Measurements from ENCODE around the gene C17orf67. TPM values are rescaled to one million over a fixed set of nuclear protein-coding genes. Genes with fewer than 3 reads are reported as not detected.

C17orf67 gene
- total RNA-seq, 1 experiment from 2014 or later: 2.9 TPM

DNA sequence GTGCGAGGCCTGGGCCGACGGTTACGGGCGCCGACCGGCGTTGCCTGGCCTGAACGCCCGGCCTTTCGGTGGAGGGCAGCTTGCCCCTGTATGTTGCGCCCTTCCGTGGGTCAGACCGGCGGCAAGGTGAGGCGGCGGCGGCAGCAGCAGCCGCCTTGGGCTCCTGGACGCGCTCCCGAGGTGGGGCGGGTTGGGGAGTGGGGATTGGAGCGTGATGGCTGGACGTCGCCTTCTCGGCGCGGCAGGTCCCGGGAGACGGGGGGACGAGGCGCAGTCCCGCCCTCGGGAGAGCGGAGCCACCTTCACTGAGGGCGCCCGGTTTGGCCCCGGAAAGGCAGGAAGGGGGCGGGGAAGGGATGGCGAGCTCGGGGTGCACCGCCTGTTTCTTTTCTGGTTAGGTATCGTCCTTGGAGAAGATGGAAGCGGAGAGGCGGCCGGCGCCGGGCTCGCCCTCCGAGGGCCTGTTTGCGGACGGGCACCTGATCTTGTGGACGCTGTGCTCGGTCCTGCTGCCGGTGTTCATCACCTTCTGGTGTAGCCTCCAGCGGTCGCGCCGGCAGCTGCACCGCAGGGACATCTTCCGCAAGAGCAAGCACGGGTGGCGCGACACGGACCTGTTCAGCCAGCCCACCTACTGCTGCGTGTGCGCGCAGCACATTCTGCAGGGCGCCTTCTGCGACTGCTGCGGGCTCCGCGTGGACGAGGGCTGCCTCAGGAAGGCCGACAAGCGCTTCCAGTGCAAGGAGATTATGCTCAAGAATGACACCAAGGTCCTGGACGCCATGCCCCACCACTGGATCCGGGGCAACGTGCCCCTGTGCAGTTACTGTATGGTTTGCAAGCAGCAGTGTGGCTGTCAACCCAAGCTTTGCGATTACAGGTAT, 902 bp upstream of the C17orf67 start:
- H3K9me3 Mint-ChIP-seq (ENCODE audit: unreplicated experiment): no peaks in the 10 kb centered on the region
- peaks cover 34% of the 10 kb centered on the region for H3K4me1 Mint-ChIP-seq (ENCODE audit: low read depth, unreplicated experiment)
- DNase-seq: peak; percentile 87
- peaks cover 6% of the 10 kb centered on the region for H3K4me1 ChIP-seq
- CTCF ChIA-PET: interaction anchor here (0.6 to 4.7 kb wide), 5 partner anchors 15 to 241 kb away, joined by 3 to 37 read pairs (median 3); partner anchors contain the start of gene NOG
- no TSS peak for BruUV-seq (replicated peaks)
- TF ChIP-seq, protein P1, sequence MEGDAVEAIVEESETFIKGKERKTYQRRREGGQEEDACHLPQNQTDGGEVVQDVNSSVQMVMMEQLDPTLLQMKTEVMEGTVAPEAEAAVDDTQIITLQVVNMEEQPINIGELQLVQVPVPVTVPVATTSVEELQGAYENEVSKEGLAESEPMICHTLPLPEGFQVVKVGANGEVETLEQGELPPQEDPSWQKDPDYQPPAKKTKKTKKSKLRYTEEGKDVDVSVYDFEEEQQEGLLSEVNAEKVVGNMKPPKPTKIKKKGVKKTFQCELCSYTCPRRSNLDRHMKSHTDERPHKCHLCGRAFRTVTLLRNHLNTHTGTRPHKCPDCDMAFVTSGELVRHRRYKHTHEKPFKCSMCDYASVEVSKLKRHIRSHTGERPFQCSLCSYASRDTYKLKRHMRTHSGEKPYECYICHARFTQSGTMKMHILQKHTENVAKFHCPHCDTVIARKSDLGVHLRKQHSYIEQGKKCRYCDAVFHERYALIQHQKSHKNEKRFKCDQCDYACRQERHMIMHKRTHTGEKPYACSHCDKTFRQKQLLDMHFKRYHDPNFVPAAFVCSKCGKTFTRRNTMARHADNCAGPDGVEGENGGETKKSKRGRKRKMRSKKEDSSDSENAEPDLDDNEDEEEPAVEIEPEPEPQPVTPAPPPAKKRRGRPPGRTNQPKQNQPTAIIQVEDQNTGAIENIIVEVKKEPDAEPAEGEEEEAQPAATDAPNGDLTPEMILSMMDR (IDR thresholded peaks at IDR 0.05; ENCODE audit: insufficient read depth in 1 of 2, low read depth in 1 of 2, low read length in 1 of 2, severe bottlenecking in 1 of 2, unreplicated experiment in 1 of 2): peak; percentile 41 to 47
- no peaks in the 10 kb centered on the region for H3K27me3 ChIP-seq (replicated peaks; ENCODE audit: control insufficient read depth, insufficient read depth, low read length)
- H3K27me3 Mint-ChIP-seq (ENCODE audit: insufficient read depth, unreplicated experiment): no peaks in the 10 kb centered on the region
- peaks cover 3% of the 10 kb centered on the region; the same call in 1 of the 2 replicates for H3K9me3 ChIP-seq
- peaks cover 25% of the 10 kb centered on the region for H3K36me3 Mint-ChIP-seq (ENCODE audit: insufficient read depth, unreplicated experiment)
- H3K36me3 ChIP-seq (ENCODE audit: control insufficient read depth, insufficient read depth, low read length): no peaks in the 10 kb centered on the region
- H3K4me3 Mint-ChIP-seq (ENCODE audit: unreplicated experiment): peak overlapping the region; percentile 84
- H3K27ac Mint-ChIP-seq (ENCODE audit: unreplicated experiment): peak overlapping the region; percentile 75
- POLR2A ChIA-PET: interaction anchor here (2.3 kb wide), 1 partner anchor 79 kb away, joined by 11 read pairs; the partner anchor contains the start of gene TRIM25
- intact Hi-C loops (cut with micrococcal nuclease; ENCODE audit: unreplicated experiment): loop anchor here (1.0 to 10.0 kb wide), 2 partner anchors 80 to 250 kb away; partner anchors contain the start of genes AKAP1 and TRIM25
- H3K4me3 ChIP-seq (ENCODE audit: low read depth, low read length): peak overlapping the region; percentile 79

DNA sequence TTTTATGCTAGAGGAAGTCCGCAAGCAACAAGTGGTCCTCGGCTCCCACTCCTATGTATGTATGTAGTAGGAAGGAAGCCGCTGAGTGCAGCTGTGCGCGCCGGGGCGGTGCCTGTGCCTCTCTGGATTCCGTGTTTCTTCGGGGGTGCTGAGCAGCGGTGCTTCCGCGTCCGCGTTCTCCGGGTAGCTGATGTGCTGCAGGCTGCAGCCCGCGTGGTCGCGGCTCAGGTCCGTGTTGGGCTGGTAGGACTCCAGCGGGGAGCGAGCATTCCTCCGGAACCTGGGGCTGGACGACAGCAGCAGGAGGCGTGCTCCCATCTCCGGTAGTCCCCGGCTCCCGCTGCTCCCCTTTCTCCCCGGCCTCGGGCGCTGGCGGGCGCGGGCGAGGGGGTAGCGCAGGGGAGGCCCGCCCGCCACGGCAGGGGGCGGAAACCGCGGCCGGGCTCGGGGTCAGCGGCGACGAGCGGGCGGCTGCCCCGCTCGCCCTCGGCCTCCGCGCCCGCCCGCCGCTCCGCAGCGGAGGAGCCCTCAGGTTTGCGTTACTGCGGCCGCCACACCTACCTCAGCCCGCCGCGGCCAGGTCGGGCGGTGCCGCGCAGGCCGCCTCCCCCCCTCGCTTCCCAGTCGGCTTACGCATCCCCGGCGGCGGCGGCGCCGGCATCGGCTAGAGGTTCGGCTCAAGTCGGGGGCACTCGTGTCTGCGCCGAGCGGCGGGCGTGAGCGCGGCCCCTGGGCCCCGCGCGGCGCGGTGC, 487 bp downstream of the C17orf67 start:
- POLR2A ChIA-PET: interaction anchor here (0.5 to 2.3 kb wide), 4 partner anchors 80 to 251 kb away, joined by 3 to 11 read pairs (median 3); partner anchors contain the start of gene TRIM25
- DNase-seq: peak; percentile 65 to 88

More for the DNA sequence above, 487 bp downstream of the C17orf67 start:
- Mint-ChIP-seq H3K27ac (ENCODE audit: unreplicated experiment) (peak overlapping the region; percentile 33), H3K36me3 (ENCODE audit: insufficient read depth, unreplicated experiment) (peaks cover 25% of the 10 kb centered on the region), H3K27me3 (ENCODE audit: insufficient read depth, unreplicated experiment) (no peaks in the 10 kb centered on the region), H3K4me1 (ENCODE audit: low read depth, unreplicated experiment) (peaks cover 34% of the 10 kb centered on the region), H3K4me3 (ENCODE audit: unreplicated experiment) (peak overlapping the region; percentile 84), H3K9me3 (ENCODE audit: unreplicated experiment) (no peaks in the 10 kb centered on the region)
- no peaks in the 10 kb centered on the region for H3K36me3 ChIP-seq (ENCODE audit: control insufficient read depth, insufficient read depth, low read length)
- peak overlapping the region; percentile 79 for H3K4me3 ChIP-seq (ENCODE audit: low read depth, low read length)
- no TSS peak for BruUV-seq (replicated peaks)
- peaks cover 6% of the 10 kb centered on the region for H3K4me1 ChIP-seq
- intact Hi-C loops (cut with micrococcal nuclease; ENCODE audit: unreplicated experiment): loop anchor here (1.0 to 10.0 kb wide), 2 partner anchors 14 to 252 kb away; partner anchors contain the start of gene AKAP1
- H3K27me3 ChIP-seq (replicated peaks; ENCODE audit: control insufficient read depth, insufficient read depth, low read length): no peaks in the 10 kb centered on the region
- CTCF ChIA-PET: interaction anchor here (1.5 to 4.7 kb wide), 2 partner anchors 14 to 53 kb away, joined by 5 to 37 read pairs; no protein-coding TSS in a partner anchor
- TF ChIP-seq, protein P1 (IDR thresholded peaks at IDR 0.05; ENCODE audit: insufficient read depth in 1 of 2, low read depth in 1 of 2, low read length in 1 of 2, severe bottlenecking in 1 of 2, unreplicated experiment in 1 of 2): no peak
- no peaks in the 10 kb centered on the region for H3K9me3 ChIP-seq
